OCI-LY3 (cell line): ENCODE measurements around the gene SMC1B.

Experiments
- EZH2phosphoT487 ChIP-seq: fragments of 200-600 bp; shearing (Covaris generic); IDR thresholded peaks from 2 replicates; pipeline ENCODE4 v1.6.1; 2018; ENCODE audit warnings: antibody characterized with exemption, mixed run types, low read depth
- TF ChIP-seq, protein P1 (sequence below): fragments of 200-600, 300-600 bp; sonication (generic); IDR thresholded peaks from 2 replicates; pipeline ENCODE4 v1.5.1; 2014; ENCODE audit warnings: antibody characterized with exemption, low read length, low read depth

- TF ChIP-seq, protein P1, sequence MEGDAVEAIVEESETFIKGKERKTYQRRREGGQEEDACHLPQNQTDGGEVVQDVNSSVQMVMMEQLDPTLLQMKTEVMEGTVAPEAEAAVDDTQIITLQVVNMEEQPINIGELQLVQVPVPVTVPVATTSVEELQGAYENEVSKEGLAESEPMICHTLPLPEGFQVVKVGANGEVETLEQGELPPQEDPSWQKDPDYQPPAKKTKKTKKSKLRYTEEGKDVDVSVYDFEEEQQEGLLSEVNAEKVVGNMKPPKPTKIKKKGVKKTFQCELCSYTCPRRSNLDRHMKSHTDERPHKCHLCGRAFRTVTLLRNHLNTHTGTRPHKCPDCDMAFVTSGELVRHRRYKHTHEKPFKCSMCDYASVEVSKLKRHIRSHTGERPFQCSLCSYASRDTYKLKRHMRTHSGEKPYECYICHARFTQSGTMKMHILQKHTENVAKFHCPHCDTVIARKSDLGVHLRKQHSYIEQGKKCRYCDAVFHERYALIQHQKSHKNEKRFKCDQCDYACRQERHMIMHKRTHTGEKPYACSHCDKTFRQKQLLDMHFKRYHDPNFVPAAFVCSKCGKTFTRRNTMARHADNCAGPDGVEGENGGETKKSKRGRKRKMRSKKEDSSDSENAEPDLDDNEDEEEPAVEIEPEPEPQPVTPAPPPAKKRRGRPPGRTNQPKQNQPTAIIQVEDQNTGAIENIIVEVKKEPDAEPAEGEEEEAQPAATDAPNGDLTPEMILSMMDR, result no peak
- TF ChIP-seq EZH2phosphoT487, result no peak
These were observed 89.1 kb downstream of the SMC1B start for GRCh38 chr22:45324311-45324711.
